Adipocyte (in vitro differentiated cells): ENCODE measurements around the gene FBXO34.
"Not testable (repeated sequence)": the region's sequence is repeated elsewhere in the genome, so short reads cannot be mapped to it uniquely, and the experiment has no call there.

Experiments used
- DNase-seq: peaks from one replicate; pipeline ENCODE4 v3.0.0-alpha.2; 2015; ENCODE audit warnings: low read depth
- H3K27me3 ChIP-seq: replicated peaks from 2 replicates; pipeline ENCODE4 v1.7.0; 2013; ENCODE audit warnings: mild to moderate bottlenecking, low read length, moderate library complexity; ENCODE audit not compliant: control insufficient read depth, insufficient read depth
- H3K36me3 ChIP-seq: 2 replicates; pipeline ENCODE4 v1.7.0; 2013; ENCODE audit warnings: low read length, mild to moderate bottlenecking, moderate library complexity; ENCODE audit not compliant: control insufficient read depth, insufficient read depth, severe bottlenecking
- H3K4me1 ChIP-seq: 2 replicates; pipeline ENCODE4 v1.7.0; 2013; ENCODE audit warnings: mild to moderate bottlenecking, low read length, moderate library complexity; ENCODE audit not compliant: control insufficient read depth, insufficient read depth
- H3K4me3 ChIP-seq: 2 replicates; pipeline ENCODE4 v1.7.0; 2013; ENCODE audit warnings: mild to moderate bottlenecking, low read length, moderate library complexity
- H3K9ac ChIP-seq: 2 replicates; pipeline ENCODE4 v1.7.0; 2013; ENCODE audit warnings: mild to moderate bottlenecking, low read length, moderate library complexity
- H3K9me3 ChIP-seq: 2 replicates; pipeline ENCODE4 v1.7.0; 2013; ENCODE audit warnings: mild to moderate bottlenecking, low read length, moderate library complexity; ENCODE audit not compliant: control insufficient read depth

FBXO34 gene

GRCh38 chr14:55297611-55298499 lies 26.6 kb downstream of the FBXO34 start:
- Histone ChIP-seq H3K4me1 (peaks cover 9% of the 10 kb centered on the region), H3K9ac (no peak overlapping the region), H3K9me3 (no peaks in the 10 kb centered on the region), H3K36me3 (peaks cover 7% of the 10 kb centered on the region), H3K27me3 (no peaks in the 10 kb centered on the region), H3K4me3 (no peak overlapping the region)
- DNase-seq = no peak

GRCh38 chr14:55298500-55298822 lies 27.2 kb downstream of the FBXO34 start:
- Histone ChIP-seq H3K36me3 (peaks cover 7% of the 10 kb centered on the region), H3K9me3 (no peaks in the 10 kb centered on the region), H3K27me3 (no peaks in the 10 kb centered on the region), H3K4me1 (peaks cover 9% of the 10 kb centered on the region), H3K9ac (no peak overlapping the region), H3K4me3 (no peak overlapping the region)
- no peak for DNase-seq

DNA sequence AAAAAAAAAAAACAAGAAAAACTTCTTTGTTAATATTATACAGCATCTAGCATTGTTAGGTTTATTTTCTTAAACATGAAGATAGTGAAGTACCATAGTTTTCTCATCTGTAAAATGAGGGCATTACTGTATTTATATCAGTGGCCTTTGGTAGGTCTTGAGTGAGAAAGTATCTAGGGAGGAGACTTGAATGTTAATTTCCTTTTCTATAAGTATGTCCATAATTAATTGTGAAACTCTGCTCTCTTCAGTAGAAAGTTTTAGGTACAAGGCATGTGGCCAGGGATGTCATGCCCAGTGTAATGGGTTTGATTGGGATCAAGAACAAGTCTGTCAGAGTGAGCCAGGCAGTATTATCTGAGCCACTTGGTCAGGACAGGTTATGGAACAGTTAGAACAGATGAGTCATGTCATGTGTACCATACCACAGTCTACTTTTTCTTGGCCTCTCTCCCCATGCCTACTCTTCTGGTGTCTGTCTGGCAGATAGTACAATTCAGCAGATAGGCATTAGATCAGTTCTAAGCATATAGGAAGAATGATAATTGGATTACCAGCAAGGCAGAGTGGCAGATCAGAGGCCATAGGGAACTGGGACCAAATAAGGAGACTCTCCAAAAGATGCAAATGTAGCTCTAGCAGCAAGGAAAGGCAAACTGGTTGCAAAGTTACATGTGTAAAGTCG lies 30.4 kb downstream of the FBXO34 start:
- Histone ChIP-seq H3K27me3 (no peaks in the 10 kb centered on the region), H3K36me3 (peaks cover 7% of the 10 kb centered on the region), H3K4me3 (no peak overlapping the region), H3K9ac (no peak overlapping the region), H3K4me1 (peaks cover 9% of the 10 kb centered on the region), H3K9me3 (no peaks in the 10 kb centered on the region)
- DNase-seq = peak; percentile 63

- peaks cover 7% of the 10 kb centered on the region for H3K36me3 ChIP-seq
- no peaks in the 10 kb centered on the region for H3K9me3 ChIP-seq
- peaks cover 9% of the 10 kb centered on the region for H3K4me1 ChIP-seq
- H3K4me3 ChIP-seq = no peak overlapping the region
- H3K9ac ChIP-seq = no peak overlapping the region
- no peak for DNase-seq
- H3K27me3 ChIP-seq = no peaks in the 10 kb centered on the region
Observed at GRCh38 chr14:55302367-55303124, 31.3 kb downstream of the FBXO34 start.

GRCh38 chr14:55303125-55303499 lies 31.9 kb downstream of the FBXO34 start:
- Histone ChIP-seq H3K9me3 (no peaks in the 10 kb centered on the region), H3K4me3 (no peak overlapping the region), H3K9ac (no peak overlapping the region), H3K4me1 (peaks cover 9% of the 10 kb centered on the region), H3K27me3 (no peaks in the 10 kb centered on the region), H3K36me3 (peaks cover 7% of the 10 kb centered on the region)
- no peak for DNase-seq

DNA sequence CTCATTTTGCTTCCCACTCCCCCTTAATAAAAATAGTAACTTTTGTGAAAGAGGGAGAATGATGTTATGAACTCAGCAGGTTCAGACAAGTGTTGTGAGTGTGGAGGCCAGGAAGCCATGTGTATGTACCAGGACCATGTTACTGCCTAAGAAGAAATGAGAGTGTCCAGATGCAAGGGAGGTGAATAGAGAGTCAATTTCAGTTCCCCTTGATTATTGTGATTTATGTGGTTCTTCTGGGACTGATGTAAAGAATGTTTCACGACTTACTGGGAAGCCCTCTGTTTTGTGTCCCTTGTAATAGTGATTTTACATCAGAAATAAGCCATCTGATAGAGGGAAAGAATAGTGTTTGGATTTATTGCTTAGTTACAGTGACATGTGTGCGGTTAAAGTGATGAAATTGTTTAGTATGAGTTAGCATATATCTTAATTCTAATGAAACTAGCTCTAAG lies 32.5 kb downstream of the FBXO34 start:
- Histone ChIP-seq H3K4me1 (peaks cover 9% of the 10 kb centered on the region), H3K9ac (no peak overlapping the region), H3K9me3 (no peaks in the 10 kb centered on the region), H3K27me3 (no peaks in the 10 kb centered on the region), H3K36me3 (peaks cover 3% of the 10 kb centered on the region), H3K4me3 (no peak overlapping the region)
- DNase-seq = no peak

DNA sequence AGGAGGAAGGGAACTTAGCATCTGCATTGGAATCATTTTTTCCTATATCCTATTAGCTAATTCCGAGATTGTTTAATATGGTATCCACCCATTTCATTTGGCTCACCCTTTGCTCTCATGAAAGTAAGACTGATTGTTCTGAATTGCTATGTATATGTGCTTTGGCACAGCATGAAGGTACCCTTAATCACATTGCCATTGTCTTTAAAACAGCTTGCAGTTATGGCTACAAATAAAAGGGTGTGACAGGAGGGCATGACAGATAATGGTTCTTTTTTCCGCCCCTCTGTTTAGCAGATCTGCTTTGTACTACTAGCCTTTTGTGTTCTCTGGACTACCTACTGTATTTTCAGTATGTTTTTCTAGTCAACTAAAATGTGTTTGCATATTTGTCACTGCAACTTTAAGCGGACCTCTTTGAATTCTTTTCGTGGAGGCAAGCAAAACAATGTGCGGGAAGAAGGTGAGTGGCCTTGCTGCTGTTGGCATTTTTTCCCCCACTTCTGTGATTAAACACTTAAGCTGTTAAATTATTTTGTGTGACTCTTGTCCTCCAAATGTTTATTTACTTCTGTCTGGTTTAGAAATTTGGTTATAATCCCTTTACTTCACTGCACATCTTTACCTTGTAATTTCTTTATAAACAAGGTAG lies 35.8 kb downstream of the FBXO34 start:
- no peak overlapping the region for H3K4me3 ChIP-seq
- no peaks in the 10 kb centered on the region for H3K36me3 ChIP-seq
- H3K4me1 ChIP-seq = peaks cover 8% of the 10 kb centered on the region
- H3K27me3 ChIP-seq = no peaks in the 10 kb centered on the region
- no peaks in the 10 kb centered on the region for H3K9me3 ChIP-seq
- no peak for DNase-seq
- H3K9ac ChIP-seq = no peak overlapping the region

DNA sequence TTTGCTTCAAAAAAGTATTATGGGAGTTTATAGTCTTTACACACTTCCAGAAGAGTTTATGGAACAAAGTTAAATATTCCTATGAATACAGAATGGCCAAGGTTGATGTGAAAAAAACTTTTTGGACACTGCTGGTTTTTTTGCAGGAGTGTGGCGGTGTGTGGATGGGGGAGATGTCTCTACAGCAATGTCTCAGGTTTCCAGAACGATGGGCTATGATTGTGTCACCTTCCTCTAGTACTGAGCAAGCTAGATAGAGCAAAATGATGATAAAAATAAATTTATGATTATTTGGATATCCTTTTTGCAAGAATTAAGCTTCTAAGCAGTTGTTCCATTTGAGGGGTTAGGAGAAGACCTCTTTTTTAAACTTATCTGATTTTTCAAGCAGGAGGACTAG lies 37.9 kb downstream of the FBXO34 start:
- Histone ChIP-seq H3K4me1 (peaks cover 8% of the 10 kb centered on the region), H3K36me3 (no peaks in the 10 kb centered on the region), H3K9ac (no peak overlapping the region), H3K4me3 (no peak overlapping the region), H3K9me3 (peaks cover 13% of the 10 kb centered on the region), H3K27me3 (no peaks in the 10 kb centered on the region)
- no peak for DNase-seq

GRCh38 chr14:55309761-55310365 lies 38.6 kb downstream of the FBXO34 start:
- H3K27me3 ChIP-seq = no peaks in the 10 kb centered on the region
- H3K9me3 ChIP-seq = peaks cover 13% of the 10 kb centered on the region
- no peak for DNase-seq
- no peak overlapping the region for H3K9ac ChIP-seq
- no peaks in the 10 kb centered on the region for H3K36me3 ChIP-seq
- H3K4me1 ChIP-seq = peaks cover 8% of the 10 kb centered on the region
- no peak overlapping the region for H3K4me3 ChIP-seq

- H3K27me3 ChIP-seq, H3K9ac ChIP-seq, DNase-seq, H3K4me3 ChIP-seq, H3K4me1 ChIP-seq: not testable (repeated sequence)
- H3K36me3 ChIP-seq = peaks cover 11% of the 10 kb centered on the region
- H3K9me3 ChIP-seq = peaks cover 13% of the 10 kb centered on the region
Observed at GRCh38 chr14:55312379-55313030, 41.3 kb downstream of the FBXO34 start.
